AG04449 (cell line): ENCODE measurements around the gene MLLT1.

Experiments
- CTCF ChIA-PET: fragments of 350-600 bp; formaldehyde crosslinking; extraction: SDS; loops from one replicate; lab custom pipeline; 2021; ENCODE audit warnings: antibody characterized with exemption; lab: Yijun Ruan, JAX
- POLR2A ChIA-PET: fragments of 400-600, 350-600 bp; formaldehyde crosslinking; extraction: SDS; loops from one replicate; lab custom pipeline; 2020; ENCODE audit warnings: antibody characterized with exemption, inconsistent platforms; lab: Yijun Ruan, JAX
- DNase-seq: peaks from one replicate; pipeline ENCODE4 v3.0.0-alpha.2; 2010; ENCODE audit warnings: low read depth, low spot score
- H3K4me3 ChIP-seq: 2 replicates; pipeline ENCODE4 v1.5.1; 2011; ENCODE audit warnings: low read depth, mild to moderate bottlenecking, control low read depth, low read length
- TF ChIP-seq, protein P1 (sequence below): IDR thresholded peaks from one replicate; pipeline ENCODE4 v1.5.1; 2011; ENCODE audit warnings: mild to moderate bottlenecking, moderate library complexity, low read length, control low read depth, inconsistent platforms; ENCODE audit not compliant: insufficient read depth; ENCODE audit errors: missing control alignments

The MLLT1 gene

DNA sequence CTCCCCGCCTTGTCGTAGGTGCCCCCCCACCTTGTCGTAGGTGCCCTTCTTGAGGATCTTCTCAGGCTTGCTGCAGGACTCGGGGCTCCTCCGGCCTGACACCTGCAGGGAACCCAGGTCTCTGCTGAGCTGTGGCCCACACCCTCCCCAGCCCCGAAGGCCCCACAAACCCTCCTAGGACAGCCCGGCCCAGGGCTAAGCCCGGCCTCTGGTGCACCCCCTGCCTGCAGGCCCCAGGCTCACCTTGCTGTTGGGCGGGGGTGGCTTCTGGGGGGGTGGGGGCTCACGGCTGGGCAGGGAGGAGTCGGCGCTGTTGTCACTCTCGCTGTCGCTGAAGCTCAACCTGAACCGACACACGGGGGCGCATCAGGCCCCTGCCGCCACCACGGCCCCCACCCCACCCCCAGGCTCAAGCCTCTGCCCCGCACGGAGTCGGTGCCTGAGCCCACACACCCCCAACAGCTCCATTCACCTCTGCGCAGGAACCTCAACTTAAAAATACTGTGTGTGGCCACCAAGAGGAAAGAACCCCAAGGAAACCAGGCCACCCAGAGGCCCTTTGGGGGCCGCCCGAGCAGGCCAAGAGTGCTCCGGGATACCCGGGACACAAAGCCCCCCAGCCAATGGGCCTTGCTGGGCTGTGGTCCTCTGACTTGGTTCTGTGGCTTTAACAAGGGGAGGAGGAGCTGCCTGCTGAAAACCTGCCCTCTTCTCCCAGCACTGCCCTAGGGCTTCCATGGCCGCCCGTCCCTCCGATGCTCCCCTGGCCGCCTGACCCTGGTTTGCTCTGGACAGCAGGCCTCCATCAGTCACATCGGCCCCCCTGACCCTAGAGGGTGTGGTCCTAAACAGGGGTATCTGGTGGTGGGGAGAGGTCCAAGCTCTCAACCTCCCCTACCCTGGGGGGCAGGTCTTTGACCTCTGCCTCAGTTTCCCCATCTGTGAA is 65.8 kb downstream of the MLLT1 start:
- DNase-seq, result no peak
- CTCF ChIA-PET, result interaction anchor here (0.8 kb wide), 1 partner anchor 15 kb away, joined by 4 read pairs; no protein-coding TSS in a partner anchor
- TF ChIP-seq, protein P1, sequence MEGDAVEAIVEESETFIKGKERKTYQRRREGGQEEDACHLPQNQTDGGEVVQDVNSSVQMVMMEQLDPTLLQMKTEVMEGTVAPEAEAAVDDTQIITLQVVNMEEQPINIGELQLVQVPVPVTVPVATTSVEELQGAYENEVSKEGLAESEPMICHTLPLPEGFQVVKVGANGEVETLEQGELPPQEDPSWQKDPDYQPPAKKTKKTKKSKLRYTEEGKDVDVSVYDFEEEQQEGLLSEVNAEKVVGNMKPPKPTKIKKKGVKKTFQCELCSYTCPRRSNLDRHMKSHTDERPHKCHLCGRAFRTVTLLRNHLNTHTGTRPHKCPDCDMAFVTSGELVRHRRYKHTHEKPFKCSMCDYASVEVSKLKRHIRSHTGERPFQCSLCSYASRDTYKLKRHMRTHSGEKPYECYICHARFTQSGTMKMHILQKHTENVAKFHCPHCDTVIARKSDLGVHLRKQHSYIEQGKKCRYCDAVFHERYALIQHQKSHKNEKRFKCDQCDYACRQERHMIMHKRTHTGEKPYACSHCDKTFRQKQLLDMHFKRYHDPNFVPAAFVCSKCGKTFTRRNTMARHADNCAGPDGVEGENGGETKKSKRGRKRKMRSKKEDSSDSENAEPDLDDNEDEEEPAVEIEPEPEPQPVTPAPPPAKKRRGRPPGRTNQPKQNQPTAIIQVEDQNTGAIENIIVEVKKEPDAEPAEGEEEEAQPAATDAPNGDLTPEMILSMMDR, result no peak
- H3K4me3 ChIP-seq, result no peak overlapping the region
- POLR2A ChIA-PET, result no interaction called here

DNA sequence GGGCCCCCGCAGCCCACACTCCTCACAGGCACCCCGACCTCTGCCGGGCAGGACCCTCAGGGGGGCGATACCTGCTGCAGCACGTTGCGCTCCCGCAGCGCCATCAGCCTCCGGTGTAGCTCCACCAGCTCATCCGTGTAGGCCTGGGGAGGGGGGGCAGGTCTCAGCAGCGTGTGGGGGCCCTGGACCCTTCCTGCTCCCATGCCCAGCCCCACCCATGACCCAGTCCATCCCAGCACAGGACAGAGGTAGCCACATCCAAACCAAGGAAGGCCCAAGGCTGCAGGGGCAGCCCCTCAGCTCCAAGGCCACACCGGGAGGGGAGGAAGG is 66.5 kb downstream of the MLLT1 start:
- TF ChIP-seq, protein P1, result no peak
- H3K4me3 ChIP-seq, result no peak overlapping the region
- no peak for DNase-seq
- ChIA-PET POLR2A (no interaction called here), CTCF (no interaction called here)

DNA sequence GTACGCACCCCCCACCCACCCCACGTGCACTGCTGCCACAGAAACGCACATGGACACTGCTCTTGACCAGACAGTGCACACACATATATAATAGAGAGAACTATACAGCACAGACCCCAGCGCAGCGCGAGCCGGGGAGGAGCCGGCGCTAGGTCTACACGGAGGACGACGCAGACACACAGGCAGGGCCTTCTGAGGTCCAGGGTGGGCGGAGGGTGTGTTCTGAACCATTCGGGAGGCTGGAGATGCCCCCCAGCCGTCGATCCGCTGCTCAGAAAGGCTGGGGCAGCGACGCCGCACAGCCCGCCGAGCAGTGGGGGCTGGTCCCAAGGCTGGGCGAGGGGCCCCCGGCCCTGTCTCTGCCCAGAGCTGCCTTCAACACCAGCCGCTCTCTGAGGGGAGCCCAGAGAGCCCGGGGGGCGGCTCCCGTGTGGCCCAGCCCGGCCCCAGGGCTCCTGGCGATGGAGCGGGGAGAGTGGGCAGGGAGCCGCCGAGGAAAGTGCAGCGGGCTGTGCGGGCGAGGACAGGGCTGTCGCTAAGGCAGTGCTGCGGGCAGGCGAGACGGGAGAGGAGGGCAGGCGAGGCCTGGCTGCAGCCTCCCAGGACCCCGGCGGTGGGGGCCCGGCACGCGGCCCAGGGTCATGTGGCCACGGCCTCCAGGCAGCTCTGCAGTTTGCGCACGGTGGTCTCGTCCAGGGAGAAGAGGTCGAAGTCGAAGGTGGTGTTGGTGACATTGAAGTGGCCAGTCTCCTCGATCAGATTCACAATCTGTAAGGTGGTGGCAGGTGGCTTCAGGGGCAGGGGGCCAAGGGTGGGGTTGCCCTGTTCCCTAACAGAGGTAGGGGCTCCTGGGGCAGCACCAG is 67.1 kb downstream of the MLLT1 start:
- CTCF ChIA-PET, result no interaction called here
- POLR2A ChIA-PET, result no interaction called here
- TF ChIP-seq, protein P1, result no peak
- no peak overlapping the region for H3K4me3 ChIP-seq
- DNase-seq, result no peak

DNA sequence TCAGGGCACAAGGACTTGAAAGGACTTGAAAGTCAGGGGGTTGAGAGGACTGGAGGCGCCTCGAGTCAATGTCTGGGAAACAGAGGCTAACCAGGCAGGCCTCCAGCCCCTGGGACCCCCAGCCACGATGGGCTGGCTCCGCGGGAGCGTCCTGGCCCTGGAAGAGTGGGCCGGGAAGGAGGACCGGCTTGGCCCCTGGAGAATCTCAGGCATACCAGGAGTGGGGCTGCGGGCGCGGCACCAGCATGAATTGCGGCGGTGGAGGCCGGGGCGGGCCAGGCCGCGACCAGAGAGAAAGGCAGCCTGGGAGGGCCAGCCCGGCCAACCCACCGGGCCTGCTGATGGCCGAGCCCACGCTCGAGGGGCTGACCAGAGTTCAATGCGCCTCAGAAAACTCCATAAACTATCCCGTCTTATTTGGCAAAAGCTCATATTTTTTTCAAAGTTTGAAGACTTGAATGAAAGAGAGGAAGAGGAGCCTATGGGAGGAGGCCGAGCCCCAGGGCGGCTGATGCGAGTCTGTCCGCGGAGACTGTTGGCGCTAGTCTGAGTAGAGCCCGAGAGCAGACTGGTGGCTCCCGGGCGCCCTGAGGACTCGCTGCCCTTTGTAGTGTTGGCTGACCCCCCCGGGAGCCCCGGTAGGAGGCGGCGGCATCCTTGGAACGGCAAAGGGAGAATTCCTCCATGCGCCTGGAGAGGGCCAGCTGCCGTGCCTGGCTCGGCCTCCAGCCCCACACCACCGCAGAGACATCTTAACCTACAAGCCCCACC is 68.0 kb downstream of the MLLT1 start:
- no peak overlapping the region for H3K4me3 ChIP-seq
- DNase-seq, result no peak
- TF ChIP-seq, protein P1, result no peak
- ChIA-PET POLR2A (no interaction called here), CTCF (no interaction called here)

DNA sequence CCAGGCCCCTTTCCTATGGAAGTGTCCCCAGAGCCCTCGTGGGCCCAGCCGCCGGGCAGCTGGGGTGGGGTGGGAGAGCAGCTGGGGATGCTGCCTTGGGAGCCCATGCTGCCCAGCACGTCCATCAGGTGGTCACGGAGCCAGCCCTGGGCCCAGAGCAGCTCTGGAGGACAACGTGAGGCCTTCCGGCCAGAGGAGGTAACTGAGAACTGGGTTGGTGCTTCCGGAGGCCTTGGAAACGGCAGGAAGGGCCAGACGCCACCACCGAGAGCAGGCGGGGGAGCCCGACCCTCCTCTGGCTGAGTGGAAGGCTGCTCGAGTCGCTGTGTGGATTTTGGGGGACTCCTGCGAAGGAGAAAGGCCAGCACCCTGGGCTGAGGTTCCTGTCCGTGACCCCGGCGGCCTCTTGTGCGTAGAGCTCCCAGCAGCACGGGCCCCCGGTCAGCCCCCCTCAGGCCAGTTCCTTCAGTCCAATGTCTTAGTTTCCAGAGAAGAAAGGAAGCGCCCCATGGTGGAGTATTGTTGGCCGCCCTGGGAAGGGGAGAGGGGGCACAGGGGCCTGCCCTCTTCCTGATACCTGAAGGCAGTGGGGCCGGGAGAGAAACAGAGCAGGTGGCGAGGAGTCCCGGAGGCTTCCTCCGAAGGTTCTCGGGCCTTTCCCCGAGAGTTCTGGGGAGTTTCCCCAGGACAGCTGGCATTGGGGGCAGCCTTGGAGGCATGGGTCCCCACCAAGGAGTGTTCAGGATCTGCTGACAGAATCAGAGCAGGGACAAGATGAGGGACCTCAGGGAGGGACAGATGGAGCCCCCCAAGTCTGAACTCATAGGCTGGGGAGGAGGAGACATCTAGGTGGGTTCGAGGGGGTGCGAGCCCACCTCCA is 68.8 kb downstream of the MLLT1 start:
- TF ChIP-seq, protein P1, result no peak
- ChIA-PET CTCF (no interaction called here), POLR2A (no interaction called here)
- no peak overlapping the region for H3K4me3 ChIP-seq
- DNase-seq, result no peak
